HG03432 (cell line): Measurements from ENCODE around the gene CLDN2.
A peak's percentile ranks its signal among the peaks of the same experiment; 100 is the strongest.

Experiments used
- ATAC-seq: cut with Tn5 transposase; IDR thresholded peaks from one replicate; pipeline ENCODE4 v1.9.1; 2021; ENCODE audit warnings: mild to moderate bottlenecking, moderate library complexity; ENCODE audit not compliant: unreplicated experiment

Gene CLDN2

GRCh38 chrX:106917830-106918500 is 2.2 kb upstream of the CLDN2 start:
- ATAC-seq: no peak

GRCh38 chrX:106921637-106922036 is 1.4 kb downstream of the CLDN2 start:
- ATAC-seq: no peak

- no peak for ATAC-seq
Measured at GRCh38 chrX:106927023-106927422, 6.8 kb downstream of the CLDN2 start.

DNA sequence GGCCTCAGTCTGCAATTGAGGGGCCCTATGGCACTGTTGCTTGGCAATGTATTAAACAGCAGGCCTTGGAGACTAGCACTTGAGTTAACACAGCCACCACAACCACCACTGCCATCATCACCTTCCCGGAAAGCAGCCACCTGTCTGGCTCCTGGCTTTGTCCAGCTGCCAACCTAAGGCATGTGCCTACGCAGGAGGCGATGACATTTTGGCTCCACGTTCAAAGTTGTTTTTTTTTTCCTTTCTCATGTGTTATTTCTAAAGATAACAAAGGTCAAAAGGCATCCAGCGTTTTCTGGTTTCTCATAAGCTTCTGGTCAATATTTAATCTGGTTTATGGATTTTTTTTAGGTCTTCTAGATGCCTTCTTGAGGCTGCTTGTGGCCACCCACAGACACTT is 7.5 kb downstream of the CLDN2 start:
- no peak for ATAC-seq

DNA sequence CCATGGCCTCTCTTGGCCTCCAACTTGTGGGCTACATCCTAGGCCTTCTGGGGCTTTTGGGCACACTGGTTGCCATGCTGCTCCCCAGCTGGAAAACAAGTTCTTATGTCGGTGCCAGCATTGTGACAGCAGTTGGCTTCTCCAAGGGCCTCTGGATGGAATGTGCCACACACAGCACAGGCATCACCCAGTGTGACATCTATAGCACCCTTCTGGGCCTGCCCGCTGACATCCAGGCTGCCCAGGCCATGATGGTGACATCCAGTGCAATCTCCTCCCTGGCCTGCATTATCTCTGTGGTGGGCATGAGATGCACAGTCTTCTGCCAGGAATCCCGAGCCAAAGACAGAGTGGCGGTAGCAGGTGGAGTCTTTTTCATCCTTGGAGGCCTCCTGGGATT is 8.0 kb downstream of the CLDN2 start:
- ATAC-seq: no peak

DNA sequence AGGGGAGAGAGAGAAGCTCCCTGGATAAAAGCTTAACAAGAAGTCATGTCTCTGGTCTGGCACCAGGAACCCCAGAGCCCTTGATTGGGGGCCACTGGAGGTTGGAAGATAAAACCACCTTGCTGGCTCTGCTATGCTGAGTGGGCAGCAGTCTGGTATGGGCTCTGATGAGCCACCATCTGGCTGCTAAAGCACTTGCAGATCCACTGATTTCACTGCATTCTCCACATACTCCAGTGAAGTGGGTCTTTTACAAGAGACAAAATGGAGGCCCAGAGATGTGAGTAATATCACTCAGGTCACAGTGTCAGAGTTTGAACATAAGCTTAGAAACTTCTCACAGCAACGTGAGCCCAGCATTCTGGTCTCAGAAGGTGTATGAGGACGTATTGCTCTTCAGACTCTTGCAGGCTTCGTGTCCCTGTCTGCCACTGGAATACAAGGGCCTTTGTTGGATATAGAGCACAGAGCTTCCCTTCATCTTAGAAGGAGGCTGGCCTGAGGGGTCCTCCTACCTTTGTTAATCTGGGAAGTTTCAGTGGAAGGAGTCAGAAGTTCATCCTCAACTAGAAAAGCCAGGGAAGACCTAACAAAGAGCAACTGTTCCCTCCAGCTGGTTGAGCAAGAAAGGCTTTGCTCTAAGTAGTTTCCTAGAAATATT is 11.8 kb downstream of the CLDN2 start:
- ATAC-seq: no peak

GRCh38 chrX:106932492-106932923 is 12.3 kb downstream of the CLDN2 start:
- ATAC-seq: no peak

GRCh38 chrX:106932960-106933537 is 12.8 kb downstream of the CLDN2 start:
- no peak for ATAC-seq

GRCh38 chrX:106933538-106933961 is 13.3 kb downstream of the CLDN2 start:
- ATAC-seq: no peak

- ATAC-seq: no peak
Measured at GRCh38 chrX:106935175-106935574, 15.0 kb downstream of the CLDN2 start.

- no peak for ATAC-seq
Measured at GRCh38 chrX:106936246-106936645, 16.0 kb downstream of the CLDN2 start.

DNA sequence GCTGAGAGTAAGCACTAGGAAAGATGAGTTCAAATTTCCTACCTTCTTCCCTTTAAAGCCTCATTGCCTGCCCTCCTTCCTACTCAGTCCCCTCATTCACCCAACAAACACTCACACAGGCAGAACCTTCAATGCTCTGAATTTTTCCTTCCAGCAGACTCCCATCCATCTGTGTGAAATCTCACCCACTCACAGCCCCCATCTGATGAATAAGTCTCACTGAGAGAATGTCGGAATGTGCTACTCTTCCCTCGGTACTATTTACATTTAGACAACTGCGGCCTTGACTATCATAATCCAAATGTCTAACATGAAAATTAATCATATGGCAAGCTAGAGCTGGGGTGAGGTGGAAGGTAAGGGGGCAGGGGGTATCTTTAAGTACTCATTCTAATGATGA is 19.4 kb downstream of the CLDN2 start:
- no peak for ATAC-seq

GRCh38 chrX:106940068-106940467 is 19.9 kb downstream of the CLDN2 start:
- no peak for ATAC-seq

- no peak for ATAC-seq
Measured at GRCh38 chrX:106946464-106946863, 26.3 kb downstream of the CLDN2 start.

GRCh38 chrX:106948641-106949040 is 28.4 kb downstream of the CLDN2 start:
- ATAC-seq: no peak

DNA sequence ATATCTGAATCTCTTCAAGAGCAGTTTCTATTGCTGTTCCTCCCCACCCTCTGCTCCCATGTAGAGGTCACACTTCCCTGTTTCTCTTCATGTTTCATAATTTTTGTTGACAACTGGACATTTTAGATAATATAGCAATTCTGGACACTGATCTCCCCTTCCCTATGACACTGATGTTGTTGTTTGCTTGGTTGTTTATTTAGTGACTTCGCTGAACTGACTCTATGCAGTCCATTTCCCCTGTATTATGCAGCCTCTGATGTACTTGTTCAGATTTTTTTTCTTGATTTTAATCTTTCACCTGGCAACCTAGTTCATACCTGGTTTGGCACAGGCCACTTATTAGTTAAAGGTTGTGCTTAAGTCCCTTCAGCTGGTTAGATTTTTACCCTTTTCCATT is 29.2 kb downstream of the CLDN2 start:
- ATAC-seq: no peak

- ATAC-seq: no peak
Measured at GRCh38 chrX:106950381-106950780, 30.2 kb downstream of the CLDN2 start.

GRCh38 chrX:106951230-106951629 is 31.0 kb downstream of the CLDN2 start:
- no peak for ATAC-seq

DNA sequence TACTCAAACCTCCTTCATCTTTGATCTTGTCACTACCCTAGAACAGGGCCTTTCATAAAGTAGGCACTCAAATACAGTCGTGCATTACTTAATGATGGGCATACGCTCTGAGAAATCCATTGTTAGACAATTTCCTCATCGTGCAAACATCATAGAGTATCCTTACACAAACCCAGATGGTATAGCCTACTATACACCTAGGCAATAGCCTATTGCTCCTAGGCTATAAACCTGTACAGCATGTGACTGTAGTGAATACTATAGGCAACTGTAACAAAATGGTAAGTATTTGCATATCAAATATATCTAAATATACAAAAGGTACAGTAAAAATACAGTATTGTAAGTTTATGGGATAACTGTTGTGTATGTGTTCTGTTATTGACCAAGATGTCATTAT is 31.9 kb downstream of the CLDN2 start:
- ATAC-seq: no peak

GRCh38 chrX:106952538-106952937 is 32.3 kb downstream of the CLDN2 start:
- no peak for ATAC-seq

GRCh38 chrX:106952988-106953387 is 32.8 kb downstream of the CLDN2 start:
- ATAC-seq: no peak

DNA sequence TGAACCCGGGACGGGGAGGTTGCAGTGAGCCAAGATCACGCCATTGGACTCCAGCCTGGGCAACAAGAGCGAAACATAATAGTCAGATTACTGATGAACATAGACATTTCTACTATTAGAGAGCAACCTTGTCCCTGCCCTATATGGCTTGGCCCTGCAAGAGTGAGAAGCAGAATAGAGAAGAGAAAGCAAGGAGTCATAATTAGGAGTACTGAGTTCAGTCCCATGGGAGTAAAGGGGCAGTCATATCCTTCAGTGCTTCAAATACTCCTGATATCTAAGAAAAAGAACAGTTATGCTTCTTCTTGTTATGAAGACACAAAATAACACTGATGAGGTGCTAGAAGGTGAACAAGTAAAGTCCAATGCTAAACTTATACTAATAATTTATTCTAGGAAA is 33.8 kb downstream of the CLDN2 start:
- ATAC-seq: peak; percentile 58
